Panc1 (cell line): ENCODE measurements around the gene FLT3. TPM values are rescaled to one million over a fixed set of nuclear protein-coding genes. Genes with fewer than 3 reads are reported as not detected.

Experiments used
- ATAC-seq: fragments of 200-7000 bp; cut with Tn5 transposase; 2 replicates; pipeline ENCODE4 v1.9.1; 2020; ENCODE audit warnings: mild to moderate bottlenecking, moderate library complexity
- BruUV-seq: library from RNA; stranded (reverse); fragments of 400-500 nt; replicated peaks from 2 replicates; lab custom pipeline; 2021; lab: Mats Ljungman, UMichigan
- CTCF ChIA-PET: fragments of 300-600 bp; sonication (Branson Sonifier 250); formaldehyde crosslinking; loops from one replicate; lab custom pipeline; 2022; ENCODE audit warnings: antibody characterized with exemption; lab: Charles Lee
- POLR2A ChIA-PET: fragments of 300-600 bp; sonication (Branson Sonifier 250); formaldehyde crosslinking; loops from one replicate; lab custom pipeline; 2022; ENCODE audit warnings: antibody characterized with exemption; lab: Charles Lee
- DNase-seq: peaks from one replicate; pipeline ENCODE4 v3.0.0-alpha.2; 2010; ENCODE audit warnings: low read depth, low spot score
- H3K27ac ChIP-seq: 2 replicates; pipeline ENCODE4 v1.5.1; 2011; ENCODE audit warnings: mild to moderate bottlenecking, low read length, inconsistent platforms
- H3K27me3 ChIP-seq: fragments of 200-500 bp; sonication (Bioruptor generic); 2 replicates; pipeline ENCODE4 v1.6.0; 2014; ENCODE audit warnings: low read length, inconsistent platforms; ENCODE audit not compliant: control insufficient read depth, insufficient read depth
- H3K36me3 ChIP-seq: fragments of 200-500 bp; sonication (Bioruptor generic); 2 replicates; pipeline ENCODE4 v1.5.1; 2014; ENCODE audit warnings: inconsistent platforms, mild to moderate bottlenecking, low read length, moderate library complexity; ENCODE audit not compliant: control insufficient read depth, insufficient read depth
- H3K4me1 ChIP-seq: 2 replicates; pipeline ENCODE4 v1.5.1; 2011; ENCODE audit warnings: inconsistent platforms, mild to moderate bottlenecking, low read length, moderate library complexity; ENCODE audit not compliant: control insufficient read depth, insufficient read depth
- H3K4me3 ChIP-seq, 2 experiments: 2 replicates each; pipeline ENCODE4 v1.5.1; 2011 to 2012; ENCODE audit warnings: low read depth in 2 of 2, low read length in 2 of 2, mild to moderate bottlenecking in 2 of 2, inconsistent platforms in 1 of 2, moderate library complexity in 1 of 2
- H3K9me3 ChIP-seq: fragments of 200-500 bp; sonication (Bioruptor generic); 2 replicates; pipeline ENCODE4 v1.5.1; 2014; ENCODE audit warnings: low read depth, mild to moderate bottlenecking, inconsistent platforms, low read length, moderate library complexity; ENCODE audit not compliant: control insufficient read depth, insufficient read depth
- POLR2AphosphoS5 ChIP-seq: IDR thresholded peaks from 2 replicates; pipeline ENCODE4 v1.6.1; 2012; ENCODE audit warnings: mild to moderate bottlenecking, low read depth, low read length, moderate library complexity
- SIN3A ChIP-seq: IDR thresholded peaks from 2 replicates; pipeline ENCODE4 v1.6.1; 2012; ENCODE audit warnings: low read depth, mild to moderate bottlenecking, low read length, moderate library complexity, borderline replicate concordance; ENCODE audit not compliant: insufficient read depth
- TCF7L2 ChIP-seq: IDR thresholded peaks from 2 replicates; pipeline ENCODE4 v1.6.1; 2011; ENCODE audit warnings: mild to moderate bottlenecking, low read depth, low read length, inconsistent platforms
- in situ Hi-C: cut with HindIII; loops from 2 replicates; pipeline ENCODE4 v1.10.0; 2016; ENCODE audit warnings: low sequenced_read_pairs, low pct_unique_long_range_greater_than_20kb
- intact Hi-C: fragments of 100-400 bp; cut with micrococcal nuclease; formaldehyde crosslinking; loops from one replicate; pipeline ENCODE4 v1.10.0; 2022; ENCODE audit not compliant: unreplicated experiment
- total RNA-seq: library from RNA; stranded (reverse); gene quantifications from one replicate; pipeline ENCODE4 v1.2.1, GENCODE V29; 2021; ENCODE audit not compliant: unreplicated experiment
- TF ChIP-seq, protein P1 (sequence below): fragments of 450-650 bp; IDR thresholded peaks from 2 replicates; pipeline ENCODE4 v1.5.1; 2017; ENCODE audit warnings: mild to moderate bottlenecking
- TF ChIP-seq, protein P2 (sequence below), 2 experiments: IDR thresholded peaks; 2 replicates each; pipeline ENCODE4 v1.6.1; 2011 to 2012; ENCODE audit warnings: low read depth in 2 of 2, control low read depth in 1 of 2, low read length in 1 of 2, mild to moderate bottlenecking in 1 of 2, moderate library complexity in 1 of 2; ENCODE audit not compliant: insufficient read depth in 1 of 2

Gene FLT3
- total RNA-seq, 1 experiment from 2014 or later: 0.08 TPM

DNA sequence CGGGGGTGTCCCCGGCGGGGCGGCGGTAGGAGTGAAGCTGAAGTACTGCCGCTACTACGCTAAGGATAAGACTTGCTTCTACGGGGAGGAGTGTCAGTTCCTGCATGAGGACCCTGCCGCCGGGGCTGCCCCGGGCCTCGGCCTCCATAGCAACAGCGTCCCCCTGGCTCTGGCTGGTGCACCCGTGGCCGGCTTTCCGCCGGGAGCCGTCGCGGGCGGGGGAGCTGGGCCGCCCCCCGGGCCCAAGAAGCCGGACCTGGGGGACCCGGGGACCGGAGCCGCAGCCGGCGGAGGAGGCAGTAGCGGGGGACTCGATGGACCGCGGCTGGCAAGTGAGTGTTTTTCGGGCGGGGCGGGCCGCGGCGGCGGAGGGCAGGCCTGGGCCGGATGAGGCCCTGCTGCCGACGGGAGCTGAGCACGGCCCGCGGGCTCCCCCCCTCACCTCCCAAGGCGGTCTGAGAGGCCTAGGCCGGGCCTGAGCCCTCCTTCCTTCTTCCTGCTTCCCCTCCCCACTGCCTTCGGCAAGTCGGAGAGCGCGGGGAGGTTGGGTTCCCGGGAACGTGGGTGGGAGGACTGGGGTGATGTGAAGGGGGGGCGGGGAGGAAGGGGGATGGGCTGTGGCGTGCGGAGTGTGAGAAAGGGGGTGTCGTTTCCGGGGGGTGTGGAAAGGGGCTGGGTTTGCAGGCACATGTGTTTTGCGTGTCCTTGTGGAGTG is 38.5 kb upstream of the FLT3 start:
- DNase-seq: no peak
- no peaks in the 10 kb centered on the region for H3K9me3 ChIP-seq
- no TSS peak for BruUV-seq
- ATAC-seq: peak; percentile 81
- ChIA-PET CTCF (no interaction called here), POLR2A (interaction anchor here (0.6 to 0.7 kb wide), 3 partner anchors 41 to 993 kb away, joined by 3 to 14 read pairs (median 8); no protein-coding TSS in a partner anchor)
- in situ Hi-C loops: no loop called here
- H3K27me3 ChIP-seq: no peaks in the 10 kb centered on the region
- H3K36me3 ChIP-seq: peaks cover 6% of the 10 kb centered on the region; the same call in 1 of the 2 replicates
- H3K27ac ChIP-seq: peak overlapping the region; percentile 81
- intact Hi-C loops: no loop called here
- peaks cover 10% of the 10 kb centered on the region for H3K4me1 ChIP-seq
- TF ChIP-seq TCF7L2: no peak
- no peak; the same call in 1 of the 2 replicates for TF ChIP-seq SIN3A
- TF ChIP-seq, protein P1, sequence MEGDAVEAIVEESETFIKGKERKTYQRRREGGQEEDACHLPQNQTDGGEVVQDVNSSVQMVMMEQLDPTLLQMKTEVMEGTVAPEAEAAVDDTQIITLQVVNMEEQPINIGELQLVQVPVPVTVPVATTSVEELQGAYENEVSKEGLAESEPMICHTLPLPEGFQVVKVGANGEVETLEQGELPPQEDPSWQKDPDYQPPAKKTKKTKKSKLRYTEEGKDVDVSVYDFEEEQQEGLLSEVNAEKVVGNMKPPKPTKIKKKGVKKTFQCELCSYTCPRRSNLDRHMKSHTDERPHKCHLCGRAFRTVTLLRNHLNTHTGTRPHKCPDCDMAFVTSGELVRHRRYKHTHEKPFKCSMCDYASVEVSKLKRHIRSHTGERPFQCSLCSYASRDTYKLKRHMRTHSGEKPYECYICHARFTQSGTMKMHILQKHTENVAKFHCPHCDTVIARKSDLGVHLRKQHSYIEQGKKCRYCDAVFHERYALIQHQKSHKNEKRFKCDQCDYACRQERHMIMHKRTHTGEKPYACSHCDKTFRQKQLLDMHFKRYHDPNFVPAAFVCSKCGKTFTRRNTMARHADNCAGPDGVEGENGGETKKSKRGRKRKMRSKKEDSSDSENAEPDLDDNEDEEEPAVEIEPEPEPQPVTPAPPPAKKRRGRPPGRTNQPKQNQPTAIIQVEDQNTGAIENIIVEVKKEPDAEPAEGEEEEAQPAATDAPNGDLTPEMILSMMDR: no peak
- no peak for TF ChIP-seq POLR2AphosphoS5
- TF ChIP-seq, protein P2, sequence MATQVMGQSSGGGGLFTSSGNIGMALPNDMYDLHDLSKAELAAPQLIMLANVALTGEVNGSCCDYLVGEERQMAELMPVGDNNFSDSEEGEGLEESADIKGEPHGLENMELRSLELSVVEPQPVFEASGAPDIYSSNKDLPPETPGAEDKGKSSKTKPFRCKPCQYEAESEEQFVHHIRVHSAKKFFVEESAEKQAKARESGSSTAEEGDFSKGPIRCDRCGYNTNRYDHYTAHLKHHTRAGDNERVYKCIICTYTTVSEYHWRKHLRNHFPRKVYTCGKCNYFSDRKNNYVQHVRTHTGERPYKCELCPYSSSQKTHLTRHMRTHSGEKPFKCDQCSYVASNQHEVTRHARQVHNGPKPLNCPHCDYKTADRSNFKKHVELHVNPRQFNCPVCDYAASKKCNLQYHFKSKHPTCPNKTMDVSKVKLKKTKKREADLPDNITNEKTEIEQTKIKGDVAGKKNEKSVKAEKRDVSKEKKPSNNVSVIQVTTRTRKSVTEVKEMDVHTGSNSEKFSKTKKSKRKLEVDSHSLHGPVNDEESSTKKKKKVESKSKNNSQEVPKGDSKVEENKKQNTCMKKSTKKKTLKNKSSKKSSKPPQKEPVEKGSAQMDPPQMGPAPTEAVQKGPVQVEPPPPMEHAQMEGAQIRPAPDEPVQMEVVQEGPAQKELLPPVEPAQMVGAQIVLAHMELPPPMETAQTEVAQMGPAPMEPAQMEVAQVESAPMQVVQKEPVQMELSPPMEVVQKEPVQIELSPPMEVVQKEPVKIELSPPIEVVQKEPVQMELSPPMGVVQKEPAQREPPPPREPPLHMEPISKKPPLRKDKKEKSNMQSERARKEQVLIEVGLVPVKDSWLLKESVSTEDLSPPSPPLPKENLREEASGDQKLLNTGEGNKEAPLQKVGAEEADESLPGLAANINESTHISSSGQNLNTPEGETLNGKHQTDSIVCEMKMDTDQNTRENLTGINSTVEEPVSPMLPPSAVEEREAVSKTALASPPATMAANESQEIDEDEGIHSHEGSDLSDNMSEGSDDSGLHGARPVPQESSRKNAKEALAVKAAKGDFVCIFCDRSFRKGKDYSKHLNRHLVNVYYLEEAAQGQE (IDR thresholded peaks at IDR 0.05; ENCODE audit: insufficient read depth in 1 of 2, low read depth in 2 of 2, low read length in 1 of 2): no peak
- peak overlapping the region; percentile 72 to 85 for H3K4me3 ChIP-seq

DNA sequence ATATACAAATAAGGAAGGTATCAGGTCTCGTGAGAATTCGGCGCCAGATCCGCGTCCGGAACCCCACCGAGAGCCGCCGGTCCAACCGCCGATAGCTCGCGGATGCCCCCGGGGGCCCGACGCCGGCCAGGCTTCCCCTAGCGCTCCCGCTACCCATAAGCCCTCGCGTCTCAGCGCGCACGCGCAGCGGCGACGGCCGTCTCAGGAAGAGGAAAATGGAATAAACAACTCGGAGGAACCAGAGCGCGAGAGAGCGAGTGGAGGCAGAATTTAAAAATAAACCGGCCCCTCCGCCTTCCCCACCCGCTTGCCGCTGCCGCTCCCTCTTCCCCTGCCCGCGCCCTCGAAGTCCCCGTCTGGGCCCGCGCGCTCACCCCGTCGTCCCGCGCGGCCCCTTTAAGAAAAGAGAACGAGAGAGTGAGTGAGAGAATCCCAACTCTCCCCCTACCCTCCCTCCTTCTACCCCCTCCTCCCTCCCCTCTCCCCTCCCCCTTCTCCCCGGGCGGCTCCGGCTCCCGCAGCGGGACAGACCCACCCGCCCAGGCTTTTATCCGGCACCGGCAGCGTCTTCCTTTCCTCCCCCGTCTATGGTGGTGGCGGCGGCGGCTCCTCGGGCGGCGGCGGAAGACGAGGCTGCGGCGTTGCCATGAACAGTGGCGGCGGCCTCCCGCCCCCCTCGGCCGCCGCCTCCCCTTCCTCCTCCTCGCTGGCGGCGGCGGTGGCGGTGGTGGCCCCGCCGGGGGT is 37.8 kb upstream of the FLT3 start, which contains the start of gene PAN3:
PAN3 (plus strand) TSS at position 534 of the 744 bp plus-strand sequence; CDS start at position 647, 113 bp downstream.
- no TSS peak for BruUV-seq
- no peaks in the 10 kb centered on the region for H3K9me3 ChIP-seq
- H3K4me1 ChIP-seq: peaks cover 10% of the 10 kb centered on the region
- CTCF ChIA-PET: interaction anchor here (0.7 kb wide), 1 partner anchor 26 kb away, joined by 6 read pairs; no protein-coding TSS in a partner anchor
- intact Hi-C loops (no loop called here), in situ Hi-C loops (no loop called here)
- H3K27ac ChIP-seq: peak within 1 kb of the TSS; percentile 98
- TF ChIP-seq POLR2AphosphoS5: peak; percentile 84
- TF ChIP-seq SIN3A: peak; percentile 70; the same call in 1 of the 2 replicates
- TF ChIP-seq, protein P2 (IDR thresholded peaks at IDR 0.05; ENCODE audit: insufficient read depth in 1 of 2, low read depth in 2 of 2, low read length in 1 of 2): no peak
- peak; percentile 25 for DNase-seq
- peak within 1 kb of the TSS; percentile 72 to 85 for H3K4me3 ChIP-seq
- ATAC-seq: peak; percentile 84
- no peaks in the 10 kb centered on the region for H3K27me3 ChIP-seq
- POLR2A ChIA-PET: interaction anchor here (0.7 kb wide), 2 partner anchors 42 to 68 kb away, joined by 3 to 5 read pairs; no protein-coding TSS in a partner anchor
- H3K36me3 ChIP-seq: peaks cover 6% of the 10 kb centered on the region; the same call in 1 of the 2 replicates
